Neural progenitor cell (in vitro differentiated cells): Measurements from ENCODE around the gene NFATC2IP. TPM values are rescaled to one million over a fixed set of nuclear protein-coding genes. Genes with fewer than 3 reads are reported as not detected.

Experiments
- DNase-seq: peaks from one replicate; pipeline ENCODE4 v3.0.0-alpha.2; 2016; ENCODE audit warnings: low spot score
- H2AFZ ChIP-seq: fragments of 200-600 bp; sonication (generic); replicated peaks from 2 replicates; pipeline ENCODE4 v1.6.1; 2016; ENCODE audit warnings: antibody characterized with exemption
- H3F3A ChIP-seq: fragments of 200-600 bp; sonication (generic); 2 replicates; pipeline ENCODE4 v1.6.1; 2016; ENCODE audit warnings: antibody characterized with exemption, low read depth
- H3K27ac ChIP-seq: fragments of 200-600 bp; sonication (generic); 2 replicates; pipeline ENCODE4 v1.5.1; 2016; ENCODE audit warnings: mild to moderate bottlenecking
- H3K27me3 ChIP-seq: fragments of 200-600 bp; sonication (generic); 2 replicates; pipeline ENCODE4 v1.6.1; 2016; ENCODE audit warnings: mild to moderate bottlenecking, moderate library complexity
- H3K36me3 ChIP-seq: fragments of 200-600 bp; sonication (generic); 2 replicates; pipeline ENCODE4 v1.5.1; 2016
- H3K4me1 ChIP-seq: fragments of 200-600 bp; sonication (generic); 2 replicates; pipeline ENCODE4 v1.6.1; 2016; ENCODE audit warnings: mixed run types
- H3K4me2 ChIP-seq: fragments of 200-600 bp; sonication (generic); 2 replicates; pipeline ENCODE4 v1.6.1; 2016
- H3K4me3 ChIP-seq: fragments of 200-600 bp; sonication (generic); 2 replicates; pipeline ENCODE4 v1.5.1; 2016
- H3K79me2 ChIP-seq: fragments of 200-600 bp; sonication (generic); 2 replicates; pipeline ENCODE4 v1.6.1; 2016; ENCODE audit warnings: low read depth
- H3K9ac ChIP-seq: fragments of 200-600 bp; sonication (generic); 2 replicates; pipeline ENCODE4 v1.6.1; 2016
- H3K9me3 ChIP-seq: fragments of 200-600 bp; sonication (generic); 2 replicates; pipeline ENCODE4 v1.5.1; 2016; ENCODE audit warnings: low read depth
- H4K20me1 ChIP-seq: fragments of 200-600 bp; sonication (generic); 2 replicates; pipeline ENCODE4 v1.6.1; 2016; ENCODE audit warnings: low read depth
- H3K27ac Mint-ChIP-seq: 3 replicates; pipeline ENCODE4 v1.8.0; 2021; ENCODE audit warnings: mixed read lengths
- H3K27me3 Mint-ChIP-seq: 2 replicates; pipeline ENCODE4 v1.8.0; 2022; ENCODE audit warnings: low read depth, mild to moderate bottlenecking, inconsistent platforms, moderate library complexity, mixed read lengths; ENCODE audit not compliant: insufficient read depth
- H3K36me3 Mint-ChIP-seq: 3 replicates; pipeline ENCODE4 v1.8.0; 2021; ENCODE audit warnings: mixed read lengths
- H3K4me1 Mint-ChIP-seq: 3 replicates; pipeline ENCODE4 v1.8.0; 2021; ENCODE audit warnings: mixed read lengths
- H3K4me3 Mint-ChIP-seq: 3 replicates; pipeline ENCODE4 v1.8.0; 2021; ENCODE audit warnings: mild to moderate bottlenecking, moderate library complexity, mixed read lengths
- H3K9me3 Mint-ChIP-seq: 3 replicates; pipeline ENCODE4 v1.8.0; 2020; ENCODE audit warnings: mixed read lengths
- EZH2 ChIP-seq: fragments of 200-600 bp; sonication (generic); IDR thresholded peaks from 2 replicates; pipeline ENCODE4 v1.6.1; 2017; ENCODE audit warnings: antibody characterized with exemption, mild to moderate bottlenecking, moderate library complexity
- EZH2phosphoT487 ChIP-seq: fragments of 200-600 bp; sonication (generic); IDR thresholded peaks from 2 replicates; pipeline ENCODE4 v1.6.1; 2017; ENCODE audit warnings: antibody characterized with exemption
- total RNA-seq: library from RNA; depleted of rRNA; stranded (reverse); fragments of >200 nt; gene quantifications from 2 replicates; pipeline ENCODE4 v1.2.3, GENCODE V29; 2015; ENCODE audit warnings: low replicate concordance
- TF ChIP-seq, protein P1 (sequence below): fragments of 200-600 bp; sonication (generic); IDR thresholded peaks from 2 replicates; pipeline ENCODE4 v1.5.1; 2017; ENCODE audit warnings: antibody characterized with exemption, mild to moderate bottlenecking

The NFATC2IP gene
- total RNA-seq, 1 donor from 2014 or later = 33.2 TPM

- DNase-seq = peak; percentile 29
- Histone ChIP-seq H3F3A (no peaks in the 10 kb centered on the region), H4K20me1 (no peaks in the 10 kb centered on the region), H3K4me1 (no peaks in the 10 kb centered on the region), H2AFZ (no peak overlapping the region), H3K4me3 (no peak overlapping the region), H3K4me2 (no peak overlapping the region), H3K79me2 (no peaks in the 10 kb centered on the region), H3K27me3 (no peaks in the 10 kb centered on the region), H3K27ac (no peak overlapping the region), H3K9ac (no peak overlapping the region), H3K9me3 (no peaks in the 10 kb centered on the region), H3K36me3 (no peaks in the 10 kb centered on the region)
- no peaks in the 10 kb centered on the region for H3K4me1 Mint-ChIP-seq
- H3K4me3 Mint-ChIP-seq = no peak overlapping the region
- H3K27me3 Mint-ChIP-seq = no peaks in the 10 kb centered on the region
- no peaks in the 10 kb centered on the region for H3K9me3 Mint-ChIP-seq
- no peak for TF ChIP-seq EZH2
- TF ChIP-seq, protein P1, sequence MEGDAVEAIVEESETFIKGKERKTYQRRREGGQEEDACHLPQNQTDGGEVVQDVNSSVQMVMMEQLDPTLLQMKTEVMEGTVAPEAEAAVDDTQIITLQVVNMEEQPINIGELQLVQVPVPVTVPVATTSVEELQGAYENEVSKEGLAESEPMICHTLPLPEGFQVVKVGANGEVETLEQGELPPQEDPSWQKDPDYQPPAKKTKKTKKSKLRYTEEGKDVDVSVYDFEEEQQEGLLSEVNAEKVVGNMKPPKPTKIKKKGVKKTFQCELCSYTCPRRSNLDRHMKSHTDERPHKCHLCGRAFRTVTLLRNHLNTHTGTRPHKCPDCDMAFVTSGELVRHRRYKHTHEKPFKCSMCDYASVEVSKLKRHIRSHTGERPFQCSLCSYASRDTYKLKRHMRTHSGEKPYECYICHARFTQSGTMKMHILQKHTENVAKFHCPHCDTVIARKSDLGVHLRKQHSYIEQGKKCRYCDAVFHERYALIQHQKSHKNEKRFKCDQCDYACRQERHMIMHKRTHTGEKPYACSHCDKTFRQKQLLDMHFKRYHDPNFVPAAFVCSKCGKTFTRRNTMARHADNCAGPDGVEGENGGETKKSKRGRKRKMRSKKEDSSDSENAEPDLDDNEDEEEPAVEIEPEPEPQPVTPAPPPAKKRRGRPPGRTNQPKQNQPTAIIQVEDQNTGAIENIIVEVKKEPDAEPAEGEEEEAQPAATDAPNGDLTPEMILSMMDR = peak; percentile 56
- peaks cover 8% of the 10 kb centered on the region for H3K36me3 Mint-ChIP-seq
- H3K27ac Mint-ChIP-seq = no peak overlapping the region
Observed at GRCh38 chr16:28981517-28981916, 30.8 kb downstream of the NFATC2IP start.

- DNase-seq = no peak
- no peaks in the 10 kb centered on the region for H4K20me1 ChIP-seq
- no peak overlapping the region for H3K27ac Mint-ChIP-seq
- no peaks in the 10 kb centered on the region for H3K4me1 ChIP-seq
- no peaks in the 10 kb centered on the region for H3K9me3 Mint-ChIP-seq
- H3K4me3 Mint-ChIP-seq = no peak overlapping the region
- H3K9me3 ChIP-seq = no peaks in the 10 kb centered on the region
- peaks cover 8% of the 10 kb centered on the region for H3K36me3 Mint-ChIP-seq
- H3K27me3 ChIP-seq = no peaks in the 10 kb centered on the region
- no peaks in the 10 kb centered on the region for H3K27me3 Mint-ChIP-seq
- no peaks in the 10 kb centered on the region for H3K79me2 ChIP-seq
- H3K4me1 Mint-ChIP-seq = no peaks in the 10 kb centered on the region
- H3K4me3 ChIP-seq = no peak overlapping the region
- no peaks in the 10 kb centered on the region for H3K36me3 ChIP-seq
- H3F3A ChIP-seq = no peaks in the 10 kb centered on the region
- no peak overlapping the region for H2AFZ ChIP-seq
- H3K4me2 ChIP-seq = no peak overlapping the region
- TF ChIP-seq EZH2phosphoT487 = no peak
- TF ChIP-seq, protein P1 = no peak
- TF ChIP-seq EZH2 = no peak
- H3K9ac ChIP-seq = no peak overlapping the region
- no peak overlapping the region for H3K27ac ChIP-seq
Observed at GRCh38 chr16:28982418-28982817, 31.7 kb downstream of the NFATC2IP start.

DNA sequence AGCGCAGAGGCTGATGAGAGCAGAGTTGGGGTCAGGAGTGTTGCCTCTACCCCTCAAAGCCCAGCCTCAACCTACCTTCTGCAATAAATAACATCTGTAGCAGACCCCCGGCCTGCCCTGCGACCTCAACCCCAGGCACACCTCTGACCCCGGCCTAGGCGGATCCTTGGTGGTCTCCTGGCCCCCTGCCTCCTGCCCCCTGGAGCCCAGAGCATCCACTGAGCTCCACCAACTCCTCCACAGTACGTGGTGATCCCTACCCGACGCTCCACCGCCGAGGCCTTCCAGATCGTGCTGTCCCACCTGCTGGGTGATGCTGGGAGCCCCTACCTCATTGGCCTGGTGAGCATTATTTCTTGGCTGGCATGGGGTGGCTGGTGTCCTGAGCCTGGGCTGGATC lies 32.2 kb downstream of the NFATC2IP start:
- Histone ChIP-seq H4K20me1 (no peaks in the 10 kb centered on the region), H3K36me3 (no peaks in the 10 kb centered on the region), H2AFZ (no peak overlapping the region), H3K79me2 (no peaks in the 10 kb centered on the region), H3K27ac (no peak overlapping the region), H3F3A (no peaks in the 10 kb centered on the region), H3K9ac (no peak overlapping the region), H3K4me3 (no peak overlapping the region), H3K4me2 (no peak overlapping the region), H3K9me3 (no peaks in the 10 kb centered on the region), H3K27me3 (no peaks in the 10 kb centered on the region), H3K4me1 (no peaks in the 10 kb centered on the region)
- TF ChIP-seq EZH2phosphoT487 (no peak), EZH2 (no peak)
- TF ChIP-seq, protein P1 = no peak
- Mint-ChIP-seq H3K27ac (no peak overlapping the region), H3K4me3 (no peak overlapping the region), H3K36me3 (peaks cover 8% of the 10 kb centered on the region), H3K4me1 (no peaks in the 10 kb centered on the region), H3K27me3 (no peaks in the 10 kb centered on the region), H3K9me3 (no peaks in the 10 kb centered on the region)
- no peak for DNase-seq

GRCh38 chr16:28983644-28984043 lies 32.9 kb downstream of the NFATC2IP start:
- Histone ChIP-seq H3K4me3 (no peak overlapping the region), H2AFZ (no peak overlapping the region), H3K27me3 (no peaks in the 10 kb centered on the region), H3K27ac (no peak overlapping the region), H3K4me1 (no peaks in the 10 kb centered on the region), H4K20me1 (no peaks in the 10 kb centered on the region), H3K4me2 (no peak overlapping the region), H3F3A (no peaks in the 10 kb centered on the region), H3K36me3 (no peaks in the 10 kb centered on the region), H3K9ac (no peak overlapping the region), H3K9me3 (no peaks in the 10 kb centered on the region), H3K79me2 (no peaks in the 10 kb centered on the region)
- Mint-ChIP-seq H3K27me3 (peaks cover 1% of the 10 kb centered on the region), H3K9me3 (no peaks in the 10 kb centered on the region), H3K4me3 (no peak overlapping the region), H3K27ac (no peak overlapping the region), H3K4me1 (no peaks in the 10 kb centered on the region), H3K36me3 (peaks cover 8% of the 10 kb centered on the region)
- TF ChIP-seq EZH2phosphoT487 (no peak), EZH2 (no peak)
- TF ChIP-seq, protein P1 = no peak
- no peak for DNase-seq
